Suprapubic skin (tissue), 4 donors: ENCODE data around the gene HOXA7.

Source experiments
- CTCF ChIP-seq, 2 donors: fragments of 200-600 bp in 1 of 2; fragments of 450-650 bp in 1 of 2; sonication (generic) in 1 of 2; IDR thresholded peaks; one replicate each; pipeline ENCODE4 v1.5.1; 2016 to 2019; ENCODE audit warnings: antibody characterized with exemption in 2 of 2, mild to moderate bottlenecking in 1 of 2, moderate library complexity in 1 of 2
- EP300 ChIP-seq: sonication (generic); formaldehyde crosslinking; IDR thresholded peaks from one replicate; pipeline ENCODE4 v1.6.1; 2017; ENCODE audit warnings: antibody characterized with exemption
- POLR2A ChIP-seq, 2 donors: fragments of 450-650 bp; IDR thresholded peaks; one replicate each; pipeline ENCODE4 v1.6.1; 2017; ENCODE audit warnings: antibody characterized with exemption in 2 of 2, mild to moderate bottlenecking in 2 of 2, moderate library complexity in 2 of 2
- POLR2AphosphoS5 ChIP-seq, 3 donors: sonication (generic); formaldehyde crosslinking; IDR thresholded peaks; one replicate each; pipeline ENCODE4 v1.6.1; 2017; ENCODE audit warnings: antibody characterized with exemption in 3 of 3

- TF ChIP-seq CTCF (IDR thresholded peaks at IDR 0.05) (no peak), POLR2A (IDR thresholded peaks at IDR 0.05) (no peak), EP300 (no peak), POLR2AphosphoS5 (IDR thresholded peaks at IDR 0.05) (no peak)
Observed at GRCh38 chr7:27152816-27153442, 3.5 kb downstream of the HOXA7 start.
